GM10248 (cell line): Measurements from ENCODE around the gene SLX4IP.

ENCODE experiments used
- CTCF ChIA-PET: fragments of 300-600 bp; sonication (Branson Sonifier 250); formaldehyde crosslinking; extraction: SDS; loops from one replicate; lab custom pipeline; 2021; ENCODE audit warnings: antibody characterized with exemption; lab: Yijun Ruan, JAX
- POLR2A ChIA-PET: fragments of 350-650 bp; sonication (Branson Sonifier 250); formaldehyde crosslinking; extraction: SDS; loops from one replicate; lab custom pipeline; 2020; ENCODE audit warnings: antibody characterized with exemption; lab: Yijun Ruan, JAX
- DNase-seq: peaks from one replicate; pipeline ENCODE4 v3.0.0; 2012; ENCODE audit errors: extremely low spot score
- CTCF ChIP-seq: IDR thresholded peaks from 2 replicates; pipeline ENCODE4 v1.5.1; 2012; ENCODE audit warnings: mild to moderate bottlenecking, low read depth; ENCODE audit errors: extremely low read depth, missing control alignments, control extremely low read depth

The SLX4IP gene

GRCh38 chr20:10602221-10602871, 167.2 kb downstream of the SLX4IP start:
- ChIA-PET POLR2A (no interaction called here), CTCF (interaction anchor here (1.0 to 2.7 kb wide), 3 partner anchors 12 to 47 kb away, joined by 3 to 9 read pairs (median 4); no protein-coding TSS in a partner anchor)
- DNase-seq, result no peak
- TF ChIP-seq CTCF, result no peak

- no peak for DNase-seq
- no peak for TF ChIP-seq CTCF
- ChIA-PET POLR2A (no interaction called here), CTCF (interaction anchor here (0.6 to 2.7 kb wide), 5 partner anchors 10 to 45 kb away, joined by 3 to 7 read pairs (median 3); no protein-coding TSS in a partner anchor)
These were observed 168.3 kb downstream of the SLX4IP start for GRCh38 chr20:10603378-10603777.

GRCh38 chr20:10603971-10604864, 169.1 kb downstream of the SLX4IP start:
- no peak for TF ChIP-seq CTCF
- no peak for DNase-seq
- POLR2A ChIA-PET, result no interaction called here
- CTCF ChIA-PET, result interaction anchor here (0.6 to 2.7 kb wide), 7 partner anchors 10 to 45 kb away, joined by 3 to 7 read pairs (median 3); no protein-coding TSS in a partner anchor

- ChIA-PET CTCF (interaction anchor here (1.0 to 2.7 kb wide), 8 partner anchors 9 to 69 kb away, joined by 3 to 7 read pairs (median 4); partner anchors contain the start of gene JAG1), POLR2A (no interaction called here)
These were observed 169.8 kb downstream of the SLX4IP start for GRCh38 chr20:10604865-10605440.

GRCh38 chr20:10605547-10606195, 170.6 kb downstream of the SLX4IP start:
- no peak for DNase-seq
- ChIA-PET CTCF (interaction anchor here (1.0 to 2.7 kb wide), 10 partner anchors 9 to 69 kb away, joined by 3 to 7 read pairs (median 4); partner anchors contain the start of gene JAG1), POLR2A (no interaction called here)
- TF ChIP-seq CTCF, result no peak

More at GRCh38 chr20:10604865-10605440, 169.8 kb downstream of the SLX4IP start:
- DNase-seq, result no peak
- TF ChIP-seq CTCF, result no peak
